ENCODE results near the gene THRB.

THRB gene

GRCh38 chr3:24359645-24360462 is 134.8 kb downstream of the THRB start:
- TF ChIP-seq CTCF (IDR thresholded peaks at IDR 0.05; ENCODE audit: insufficient read depth, low read length, poor library complexity, severe bottlenecking): no peak
- DNase-seq (ENCODE audit: extremely low read depth, insufficient read length): no peak
- no peaks in the 10 kb centered on the region for H3K36me3 ChIP-seq (ENCODE audit: control insufficient read depth, insufficient read depth, low read length)

DNA sequence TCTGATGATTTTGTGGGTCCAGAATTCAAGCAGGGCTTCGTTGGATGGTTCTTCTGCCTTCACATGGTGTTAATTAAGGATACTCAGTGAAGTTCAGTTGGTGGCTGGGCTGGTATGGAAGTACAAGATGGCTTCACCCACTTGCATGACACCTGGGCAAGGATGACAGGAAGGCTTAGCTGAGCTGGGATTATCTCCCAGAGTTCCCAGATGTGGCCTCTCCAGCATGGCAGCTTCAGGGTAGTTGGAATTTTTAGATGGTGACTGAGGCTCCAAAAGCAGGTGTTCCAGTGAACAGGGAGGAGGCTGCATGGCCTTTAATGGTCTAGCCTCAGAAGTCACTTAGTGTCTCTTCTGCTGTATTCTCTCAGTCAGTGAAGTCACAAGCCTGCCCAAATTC is 135.5 kb downstream of the THRB start:
- DNase-seq (ENCODE audit: extremely low read depth, insufficient read length): no peak
- Histone ChIP-seq H3K4me3 (replicated peaks; ENCODE audit: low read depth, low read length) (no peak overlapping the region), H3K36me3 (ENCODE audit: control insufficient read depth, insufficient read depth, low read length) (no peaks in the 10 kb centered on the region), H3K27me3 (replicated peaks; ENCODE audit: control insufficient read depth, insufficient read depth, low read length) (no peaks in the 10 kb centered on the region)
- TF ChIP-seq CTCF (IDR thresholded peaks at IDR 0.05; ENCODE audit: insufficient read depth, low read length, poor library complexity, severe bottlenecking): no peak

More at GRCh38 chr3:24359645-24360462, 134.8 kb downstream of the THRB start:
- no peak overlapping the region for H3K4me3 ChIP-seq (replicated peaks; ENCODE audit: low read depth, low read length)
- no peaks in the 10 kb centered on the region for H3K27me3 ChIP-seq (replicated peaks; ENCODE audit: control insufficient read depth, insufficient read depth, low read length)

- DNase-seq (ENCODE audit: extremely low read depth, insufficient read length): no peak
- H3K27me3 ChIP-seq (replicated peaks; ENCODE audit: control insufficient read depth, insufficient read depth, low read length): no peaks in the 10 kb centered on the region
- H3K36me3 ChIP-seq (ENCODE audit: control insufficient read depth, insufficient read depth, low read length): no peaks in the 10 kb centered on the region
- H3K4me3 ChIP-seq (replicated peaks; ENCODE audit: low read depth, low read length): no peak overlapping the region
- TF ChIP-seq CTCF (IDR thresholded peaks at IDR 0.05; ENCODE audit: insufficient read depth, low read length, poor library complexity, severe bottlenecking): no peak
Observed at GRCh38 chr3:24357635-24358034, 137.0 kb downstream of the THRB start.

DNA sequence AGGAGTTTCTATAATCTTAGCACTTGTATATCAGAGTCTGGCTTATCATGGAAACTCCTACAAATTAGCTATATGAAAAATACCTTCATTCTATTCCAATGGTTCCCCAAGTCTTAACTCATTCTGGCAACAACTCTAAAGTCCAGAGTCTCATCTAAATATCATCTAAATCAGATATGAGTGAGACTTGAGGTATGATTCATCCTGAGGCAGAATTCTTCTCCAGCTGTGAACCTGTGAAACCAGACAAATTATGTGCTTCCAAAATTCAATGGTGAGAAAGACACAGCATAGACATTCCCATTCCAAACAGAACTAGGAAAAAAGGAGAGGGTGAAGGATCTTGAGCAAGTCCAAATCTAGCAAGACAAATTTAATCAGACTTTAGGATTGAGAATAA is 138.8 kb downstream of the THRB start:
- no peak for DNase-seq (ENCODE audit: extremely low read depth, insufficient read length)
- no peaks in the 10 kb centered on the region for H3K36me3 ChIP-seq (ENCODE audit: control insufficient read depth, insufficient read depth, low read length)
- no peak for TF ChIP-seq CTCF (IDR thresholded peaks at IDR 0.05; ENCODE audit: insufficient read depth, low read length, poor library complexity, severe bottlenecking)
- no peak overlapping the region for H3K4me3 ChIP-seq (replicated peaks; ENCODE audit: low read depth, low read length)
- H3K27me3 ChIP-seq (replicated peaks; ENCODE audit: control insufficient read depth, insufficient read depth, low read length): no peaks in the 10 kb centered on the region

- no peak overlapping the region for H3K4me3 ChIP-seq (replicated peaks; ENCODE audit: low read depth, low read length)
- H3K27me3 ChIP-seq (replicated peaks; ENCODE audit: control insufficient read depth, insufficient read depth, low read length): no peaks in the 10 kb centered on the region
- no peak for TF ChIP-seq CTCF (IDR thresholded peaks at IDR 0.05; ENCODE audit: insufficient read depth, low read length, poor library complexity, severe bottlenecking)
- DNase-seq (ENCODE audit: extremely low read depth, insufficient read length): no peak
- no peaks in the 10 kb centered on the region for H3K36me3 ChIP-seq (ENCODE audit: control insufficient read depth, insufficient read depth, low read length)
Observed at GRCh38 chr3:24354230-24354629, 140.4 kb downstream of the THRB start.

Measured in GM06990 (cell line).